ENCODE data around the gene ABI3BP.

DNA sequence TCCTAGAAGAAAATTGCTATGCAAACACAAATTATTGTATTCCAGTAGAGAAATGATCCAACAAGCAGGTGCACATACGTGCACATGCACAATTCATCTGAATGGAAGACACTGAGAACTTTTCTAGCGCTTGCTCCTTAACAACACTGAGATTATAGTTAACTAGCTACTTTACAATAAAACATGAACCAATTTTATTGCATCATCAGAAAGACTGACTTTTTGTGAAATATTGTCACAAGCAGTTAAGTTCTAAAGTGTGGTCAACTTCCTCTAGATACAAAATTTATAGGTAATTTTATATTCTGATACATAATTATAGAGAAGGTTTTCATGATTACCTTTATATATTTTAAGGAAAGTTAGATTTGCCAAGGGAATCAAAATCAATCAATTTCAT is 135.4 kb downstream of the ABI3BP start:
- TF ChIP-seq, protein P1, sequence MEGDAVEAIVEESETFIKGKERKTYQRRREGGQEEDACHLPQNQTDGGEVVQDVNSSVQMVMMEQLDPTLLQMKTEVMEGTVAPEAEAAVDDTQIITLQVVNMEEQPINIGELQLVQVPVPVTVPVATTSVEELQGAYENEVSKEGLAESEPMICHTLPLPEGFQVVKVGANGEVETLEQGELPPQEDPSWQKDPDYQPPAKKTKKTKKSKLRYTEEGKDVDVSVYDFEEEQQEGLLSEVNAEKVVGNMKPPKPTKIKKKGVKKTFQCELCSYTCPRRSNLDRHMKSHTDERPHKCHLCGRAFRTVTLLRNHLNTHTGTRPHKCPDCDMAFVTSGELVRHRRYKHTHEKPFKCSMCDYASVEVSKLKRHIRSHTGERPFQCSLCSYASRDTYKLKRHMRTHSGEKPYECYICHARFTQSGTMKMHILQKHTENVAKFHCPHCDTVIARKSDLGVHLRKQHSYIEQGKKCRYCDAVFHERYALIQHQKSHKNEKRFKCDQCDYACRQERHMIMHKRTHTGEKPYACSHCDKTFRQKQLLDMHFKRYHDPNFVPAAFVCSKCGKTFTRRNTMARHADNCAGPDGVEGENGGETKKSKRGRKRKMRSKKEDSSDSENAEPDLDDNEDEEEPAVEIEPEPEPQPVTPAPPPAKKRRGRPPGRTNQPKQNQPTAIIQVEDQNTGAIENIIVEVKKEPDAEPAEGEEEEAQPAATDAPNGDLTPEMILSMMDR (IDR thresholded peaks at IDR 0.05; ENCODE audit: low read length) = no peak
- TF ChIP-seq EZH2 (IDR thresholded peaks at IDR 0.05; ENCODE audit: borderline replicate concordance, low read length) = no peak

Data from OCI-LY1 (cell line).